HL-60 (cell line): Measurements from ENCODE around the gene MYBPHL.

Experiments
- GABPA ChIP-seq: IDR thresholded peaks from 2 replicates; pipeline ENCODE4 v1.6.1; 2012; ENCODE audit warnings: low read depth
- POLR2AphosphoS5 ChIP-seq: IDR thresholded peaks from 2 replicates; pipeline ENCODE4 v1.6.1; 2012; ENCODE audit warnings: low read depth
- SPI1 ChIP-seq: IDR thresholded peaks from 2 replicates; pipeline ENCODE4 v1.6.1; 2012; ENCODE audit warnings: low read depth, mild to moderate bottlenecking, borderline replicate concordance
- TF ChIP-seq, protein P1 (sequence below): IDR thresholded peaks from one replicate; pipeline ENCODE4 v1.5.1; 2011; ENCODE audit warnings: low read length, control low read depth, inconsistent platforms; ENCODE audit not compliant: insufficient read depth
- TF ChIP-seq, protein P2 (sequence below): IDR thresholded peaks from 2 replicates; pipeline ENCODE4 v1.6.1; 2012; ENCODE audit warnings: low read depth; ENCODE audit not compliant: insufficient replicate concordance

DNA sequence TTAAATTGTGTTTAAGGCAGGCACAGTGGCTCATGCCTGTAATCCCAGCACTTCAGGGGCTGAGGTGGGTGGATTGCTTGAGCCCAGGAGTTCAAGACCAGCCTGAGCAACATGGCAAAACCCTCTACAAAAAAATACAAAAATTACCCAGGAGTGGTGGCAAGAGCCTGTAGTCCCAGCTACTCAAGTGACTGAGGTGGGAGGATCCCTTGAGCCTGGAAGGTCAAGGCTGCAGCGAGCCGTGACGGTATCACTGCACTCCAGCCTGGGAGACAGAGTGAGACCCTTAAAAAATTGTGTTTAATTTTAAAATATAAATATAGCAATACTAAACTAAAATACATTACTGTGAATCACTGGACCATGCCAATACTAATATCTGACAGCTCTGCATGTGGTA is 48.1 kb upstream of the MYBPHL start:
- TF ChIP-seq, protein P1, sequence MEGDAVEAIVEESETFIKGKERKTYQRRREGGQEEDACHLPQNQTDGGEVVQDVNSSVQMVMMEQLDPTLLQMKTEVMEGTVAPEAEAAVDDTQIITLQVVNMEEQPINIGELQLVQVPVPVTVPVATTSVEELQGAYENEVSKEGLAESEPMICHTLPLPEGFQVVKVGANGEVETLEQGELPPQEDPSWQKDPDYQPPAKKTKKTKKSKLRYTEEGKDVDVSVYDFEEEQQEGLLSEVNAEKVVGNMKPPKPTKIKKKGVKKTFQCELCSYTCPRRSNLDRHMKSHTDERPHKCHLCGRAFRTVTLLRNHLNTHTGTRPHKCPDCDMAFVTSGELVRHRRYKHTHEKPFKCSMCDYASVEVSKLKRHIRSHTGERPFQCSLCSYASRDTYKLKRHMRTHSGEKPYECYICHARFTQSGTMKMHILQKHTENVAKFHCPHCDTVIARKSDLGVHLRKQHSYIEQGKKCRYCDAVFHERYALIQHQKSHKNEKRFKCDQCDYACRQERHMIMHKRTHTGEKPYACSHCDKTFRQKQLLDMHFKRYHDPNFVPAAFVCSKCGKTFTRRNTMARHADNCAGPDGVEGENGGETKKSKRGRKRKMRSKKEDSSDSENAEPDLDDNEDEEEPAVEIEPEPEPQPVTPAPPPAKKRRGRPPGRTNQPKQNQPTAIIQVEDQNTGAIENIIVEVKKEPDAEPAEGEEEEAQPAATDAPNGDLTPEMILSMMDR: no peak
- no peak for TF ChIP-seq POLR2AphosphoS5
- TF ChIP-seq, protein P2, sequence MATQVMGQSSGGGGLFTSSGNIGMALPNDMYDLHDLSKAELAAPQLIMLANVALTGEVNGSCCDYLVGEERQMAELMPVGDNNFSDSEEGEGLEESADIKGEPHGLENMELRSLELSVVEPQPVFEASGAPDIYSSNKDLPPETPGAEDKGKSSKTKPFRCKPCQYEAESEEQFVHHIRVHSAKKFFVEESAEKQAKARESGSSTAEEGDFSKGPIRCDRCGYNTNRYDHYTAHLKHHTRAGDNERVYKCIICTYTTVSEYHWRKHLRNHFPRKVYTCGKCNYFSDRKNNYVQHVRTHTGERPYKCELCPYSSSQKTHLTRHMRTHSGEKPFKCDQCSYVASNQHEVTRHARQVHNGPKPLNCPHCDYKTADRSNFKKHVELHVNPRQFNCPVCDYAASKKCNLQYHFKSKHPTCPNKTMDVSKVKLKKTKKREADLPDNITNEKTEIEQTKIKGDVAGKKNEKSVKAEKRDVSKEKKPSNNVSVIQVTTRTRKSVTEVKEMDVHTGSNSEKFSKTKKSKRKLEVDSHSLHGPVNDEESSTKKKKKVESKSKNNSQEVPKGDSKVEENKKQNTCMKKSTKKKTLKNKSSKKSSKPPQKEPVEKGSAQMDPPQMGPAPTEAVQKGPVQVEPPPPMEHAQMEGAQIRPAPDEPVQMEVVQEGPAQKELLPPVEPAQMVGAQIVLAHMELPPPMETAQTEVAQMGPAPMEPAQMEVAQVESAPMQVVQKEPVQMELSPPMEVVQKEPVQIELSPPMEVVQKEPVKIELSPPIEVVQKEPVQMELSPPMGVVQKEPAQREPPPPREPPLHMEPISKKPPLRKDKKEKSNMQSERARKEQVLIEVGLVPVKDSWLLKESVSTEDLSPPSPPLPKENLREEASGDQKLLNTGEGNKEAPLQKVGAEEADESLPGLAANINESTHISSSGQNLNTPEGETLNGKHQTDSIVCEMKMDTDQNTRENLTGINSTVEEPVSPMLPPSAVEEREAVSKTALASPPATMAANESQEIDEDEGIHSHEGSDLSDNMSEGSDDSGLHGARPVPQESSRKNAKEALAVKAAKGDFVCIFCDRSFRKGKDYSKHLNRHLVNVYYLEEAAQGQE: no peak
- TF ChIP-seq GABPA: no peak
- TF ChIP-seq SPI1: no peak
